HEK293 (cell line): ENCODE results near the gene DOK6.

Experiments
- CTCF ChIP-seq: fragments of 450-650 bp; formaldehyde crosslinking; IDR thresholded peaks from 2 replicates; pipeline ENCODE4 v1.5.1; 2016; ENCODE audit warnings: missing biosample characterization, missing genetic modification characterization
- SETDB1 ChIP-seq: IDR thresholded peaks from one replicate; pipeline ENCODE4 v1.6.1; 2017; ENCODE audit warnings: mild to moderate bottlenecking, low read length, moderate library complexity, mixed read lengths; ENCODE audit not compliant: insufficient read length
- YY1 ChIP-seq: fragments of 450-650 bp; formaldehyde crosslinking; IDR thresholded peaks from 2 replicates; pipeline ENCODE4 v1.5.1; 2018; ENCODE audit warnings: missing biosample characterization, missing genetic modification characterization
- ZEB2 ChIP-seq: fragments of 450-650 bp; formaldehyde crosslinking; IDR thresholded peaks from 2 replicates; pipeline ENCODE4 v1.5.1; 2016; ENCODE audit warnings: missing biosample characterization, missing genetic modification characterization
- ZNF18 ChIP-seq: fragments of 450-650 bp; formaldehyde crosslinking; IDR thresholded peaks from 2 replicates; pipeline ENCODE4 v1.5.1; 2016; ENCODE audit warnings: missing biosample characterization, missing genetic modification characterization
- ZNF274 ChIP-seq, 2 experiments: fragments of 200-500 bp in 1 of 2; fragments of 450-650 bp in 1 of 2; sonication (Bioruptor generic) in 1 of 2; formaldehyde crosslinking in 1 of 2; IDR thresholded peaks; 2 replicates each; pipeline versions ENCODE4 v1.5.1 to v1.6.1; 2014 to 2016; ENCODE audit warnings: borderline replicate concordance in 1 of 2, inconsistent platforms in 1 of 2, low read length in 1 of 2, missing biosample characterization in 1 of 2, missing genetic modification characterization in 1 of 2
- ZNF335 ChIP-seq: fragments of 450-650 bp; formaldehyde crosslinking; conservative IDR thresholded peaks from 2 replicates; pipeline ENCODE4 v1.5.1; 2016; ENCODE audit warnings: missing biosample characterization, missing genetic modification characterization
- ZNF362 ChIP-seq: fragments of 450-650 bp; formaldehyde crosslinking; IDR thresholded peaks from 2 replicates; pipeline ENCODE4 v1.5.1; 2016; ENCODE audit warnings: missing biosample characterization, missing genetic modification characterization
- ZNF555 ChIP-seq: fragments of 450-650 bp; formaldehyde crosslinking; conservative IDR thresholded peaks from 2 replicates; pipeline ENCODE4 v1.5.1; 2017; ENCODE audit warnings: missing biosample characterization, mild to moderate bottlenecking, missing genetic modification characterization, inconsistent platforms
- ZNF677 ChIP-seq: fragments of 450-650 bp; IDR thresholded peaks from 2 replicates; pipeline ENCODE4 v1.5.0; 2018; ENCODE audit warnings: missing biosample characterization, mild to moderate bottlenecking, missing genetic modification characterization, moderate library complexity

GRCh38 chr18:69858897-69859296 is 458.2 kb downstream of the DOK6 start:
- no peak for TF ChIP-seq ZNF335 (tag by site-specific recombination)
- no peak for TF ChIP-seq ZNF18
- TF ChIP-seq CTCF = no peak
- no peak for TF ChIP-seq ZNF555 (tag by site-specific recombination)
- no peak for TF ChIP-seq ZNF677
- TF ChIP-seq YY1 (tag by site-specific recombination) = no peak
- no peak for TF ChIP-seq ZEB2 (tag by site-specific recombination)
- TF ChIP-seq ZNF362 (tag by site-specific recombination) = no peak
- no peak for TF ChIP-seq SETDB1
- TF ChIP-seq ZNF274 (IDR thresholded peaks at IDR 0.05; ENCODE audit: low read length) = no peak
- no peak for TF ChIP-seq ZNF274 (tag by site-specific recombination; IDR thresholded peaks at IDR 0.05; ENCODE audit: borderline replicate concordance)
